Smooth muscle cell (in vitro differentiated cells): Measurements from ENCODE around the gene GCA. TPM values are rescaled to one million over a fixed set of nuclear protein-coding genes. Genes with fewer than 3 reads are reported as not detected.

Experiments used
- DNase-seq: peaks from one replicate; lab custom pipeline; 2025; ENCODE audit not compliant: unreplicated experiment; lab: John Stamatoyannopoulos, UW
- H2AFZ ChIP-seq: fragments of 200-600 bp; sonication (generic); 2 replicates; pipeline ENCODE4 v1.6.0; 2016; ENCODE audit warnings: antibody characterized with exemption, low read depth, mild to moderate bottlenecking
- H3F3A ChIP-seq: fragments of 200-600 bp; sonication (generic); 2 replicates; pipeline ENCODE4 v1.6.0; 2017; ENCODE audit warnings: antibody characterized with exemption, low read depth
- H3K27ac ChIP-seq: fragments of 200-600 bp; sonication (generic); 2 replicates; pipeline ENCODE4 v1.5.1; 2016; ENCODE audit warnings: low read depth, mild to moderate bottlenecking
- H3K27me3 ChIP-seq: fragments of 200-600 bp; sonication (generic); 2 replicates; pipeline ENCODE4 v1.6.1; 2016; ENCODE audit warnings: low read depth, mild to moderate bottlenecking
- H3K36me3 ChIP-seq: fragments of 200-600 bp; sonication (generic); 2 replicates; pipeline ENCODE4 v1.5.1; 2016; ENCODE audit warnings: low read depth
- H3K4me1 ChIP-seq: fragments of 200-600 bp; sonication (generic); 2 replicates; pipeline ENCODE4 v1.5.1; 2016; ENCODE audit warnings: low read depth
- H3K4me2 ChIP-seq: fragments of 200-600 bp; sonication (generic); 2 replicates; pipeline ENCODE4 v1.6.0; 2016; ENCODE audit warnings: mild to moderate bottlenecking
- H3K4me3 ChIP-seq: fragments of 200-600 bp; sonication (generic); 2 replicates; pipeline ENCODE4 v1.5.1; 2016; ENCODE audit warnings: mild to moderate bottlenecking
- H3K79me2 ChIP-seq: fragments of 200-600 bp; sonication (generic); 2 replicates; pipeline ENCODE4 v1.6.0; 2016; ENCODE audit warnings: low read depth, mild to moderate bottlenecking
- H3K9ac ChIP-seq: fragments of 200-600 bp; sonication (generic); 2 replicates; pipeline ENCODE4 v1.6.0; 2016; ENCODE audit warnings: low read depth
- H3K9me3 ChIP-seq: fragments of 200-600 bp; sonication (generic); replicated peaks from 2 replicates; pipeline ENCODE4 v1.5.1; 2016; ENCODE audit warnings: low read depth
- H4K20me1 ChIP-seq: fragments of 200-600 bp; sonication (generic); 2 replicates; pipeline ENCODE4 v1.6.0; 2016; ENCODE audit warnings: low read depth
- WGBS: methylation state at CpG from one replicate; pipeline ENCODE4 v1.1.7; 2016; ENCODE audit warnings: low lambda C conversion rate; 5-methylcytosine and 5-hydroxymethylcytosine counted together
- polyA plus RNA-seq: library from polyadenylated mRNA; unstranded; fragments of >200 nt; fragmentation: Nextera tagmentation; extraction: Ambion mirVana; gene quantifications from 2 replicates; pipeline ENCODE4 v1.2.1, GENCODE V29; 2016
- total RNA-seq: library from RNA; depleted of rRNA; stranded (reverse); fragments of >200 nt; gene quantifications from 2 replicates; pipeline ENCODE4 v1.2.3, GENCODE V29; 2014
- TF ChIP-seq, protein P1 (sequence below): fragments of 200-600 bp; sonication (generic); IDR thresholded peaks from 2 replicates; pipeline ENCODE4 v1.5.1; 2017; ENCODE audit warnings: borderline replicate concordance, mild to moderate bottlenecking, antibody characterized with exemption; ENCODE audit not compliant: insufficient read depth, poor library complexity, severe bottlenecking

GCA gene
- total and polyA plus RNA-seq, 2 experiments from 2014 or later, result 6.1 to 13.7 TPM

DNA sequence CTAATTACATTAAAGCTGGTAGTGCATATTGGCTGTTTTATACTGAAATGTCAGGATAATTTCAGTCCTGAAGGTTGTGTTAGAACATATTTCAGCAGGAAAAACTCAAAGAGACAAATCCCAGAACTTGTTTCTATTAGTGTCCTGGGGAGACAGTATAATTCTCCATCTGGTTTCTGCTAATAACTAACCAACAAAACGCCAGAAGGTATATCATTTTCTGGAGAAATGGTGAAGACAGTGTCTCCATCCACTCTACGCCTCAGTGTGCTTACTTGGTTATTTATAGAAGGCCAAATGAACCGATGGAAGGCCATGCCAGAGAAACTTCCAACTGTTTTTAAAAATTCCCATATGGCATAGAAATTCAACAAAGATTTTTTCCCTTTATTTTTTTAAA lies 41.6 kb downstream of the GCA start:
- TF ChIP-seq, protein P1, sequence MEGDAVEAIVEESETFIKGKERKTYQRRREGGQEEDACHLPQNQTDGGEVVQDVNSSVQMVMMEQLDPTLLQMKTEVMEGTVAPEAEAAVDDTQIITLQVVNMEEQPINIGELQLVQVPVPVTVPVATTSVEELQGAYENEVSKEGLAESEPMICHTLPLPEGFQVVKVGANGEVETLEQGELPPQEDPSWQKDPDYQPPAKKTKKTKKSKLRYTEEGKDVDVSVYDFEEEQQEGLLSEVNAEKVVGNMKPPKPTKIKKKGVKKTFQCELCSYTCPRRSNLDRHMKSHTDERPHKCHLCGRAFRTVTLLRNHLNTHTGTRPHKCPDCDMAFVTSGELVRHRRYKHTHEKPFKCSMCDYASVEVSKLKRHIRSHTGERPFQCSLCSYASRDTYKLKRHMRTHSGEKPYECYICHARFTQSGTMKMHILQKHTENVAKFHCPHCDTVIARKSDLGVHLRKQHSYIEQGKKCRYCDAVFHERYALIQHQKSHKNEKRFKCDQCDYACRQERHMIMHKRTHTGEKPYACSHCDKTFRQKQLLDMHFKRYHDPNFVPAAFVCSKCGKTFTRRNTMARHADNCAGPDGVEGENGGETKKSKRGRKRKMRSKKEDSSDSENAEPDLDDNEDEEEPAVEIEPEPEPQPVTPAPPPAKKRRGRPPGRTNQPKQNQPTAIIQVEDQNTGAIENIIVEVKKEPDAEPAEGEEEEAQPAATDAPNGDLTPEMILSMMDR, result no peak
- 85% methylated on average over 3 of the region's 3 CpGs for WGBS
- H3K27ac ChIP-seq, result no peak overlapping the region
- no peak overlapping the region for H3K9ac ChIP-seq
- H3K36me3 ChIP-seq, result no peaks in the 10 kb centered on the region
- H3K4me1 ChIP-seq, result no peaks in the 10 kb centered on the region
- H3K9me3 ChIP-seq, result no peaks in the 10 kb centered on the region
- no peak overlapping the region for H3K4me2 ChIP-seq
- DNase-seq, result no peak
- no peaks in the 10 kb centered on the region for H4K20me1 ChIP-seq
- no peaks in the 10 kb centered on the region for H3F3A ChIP-seq
- no peak overlapping the region for H3K4me3 ChIP-seq
- no peaks in the 10 kb centered on the region for H3K27me3 ChIP-seq
- no peak overlapping the region for H2AFZ ChIP-seq
- H3K79me2 ChIP-seq, result no peaks in the 10 kb centered on the region

DNA sequence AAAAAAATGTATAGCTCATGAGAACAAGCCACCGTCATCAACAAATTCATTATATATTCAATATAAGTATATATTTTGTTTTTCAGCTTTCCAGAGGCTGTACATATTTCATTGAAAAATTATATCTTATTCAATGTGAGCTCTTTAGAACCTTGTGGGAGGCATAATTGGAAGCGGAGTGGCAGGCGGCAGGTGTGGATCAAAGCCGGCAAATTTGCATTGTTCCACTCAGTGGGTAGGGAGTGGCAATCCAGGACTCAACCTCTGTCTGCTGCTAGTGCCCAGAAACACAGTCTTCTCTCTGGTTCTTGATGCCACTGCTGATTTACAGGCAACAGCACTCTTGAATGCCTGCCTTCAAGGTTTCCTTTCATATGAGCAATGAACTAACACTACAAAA lies 46.9 kb downstream of the GCA start:
- H3K79me2 ChIP-seq, result no peaks in the 10 kb centered on the region
- no peak overlapping the region for H2AFZ ChIP-seq
- H3K4me1 ChIP-seq, result no peaks in the 10 kb centered on the region
- no peak overlapping the region for H3K4me2 ChIP-seq
- H4K20me1 ChIP-seq, result no peaks in the 10 kb centered on the region
- H3K27me3 ChIP-seq, result peaks cover 9% of the 10 kb centered on the region
- no peaks in the 10 kb centered on the region for H3K36me3 ChIP-seq
- DNase-seq, result no peak
- no peaks in the 10 kb centered on the region for H3K9me3 ChIP-seq
- TF ChIP-seq, protein P1, result no peak
- H3K27ac ChIP-seq, result no peak overlapping the region
- 91% methylated on average over 4 of the region's 4 CpGs for WGBS
- H3F3A ChIP-seq, result no peaks in the 10 kb centered on the region
- H3K9ac ChIP-seq, result no peak overlapping the region
- no peak overlapping the region for H3K4me3 ChIP-seq

DNA sequence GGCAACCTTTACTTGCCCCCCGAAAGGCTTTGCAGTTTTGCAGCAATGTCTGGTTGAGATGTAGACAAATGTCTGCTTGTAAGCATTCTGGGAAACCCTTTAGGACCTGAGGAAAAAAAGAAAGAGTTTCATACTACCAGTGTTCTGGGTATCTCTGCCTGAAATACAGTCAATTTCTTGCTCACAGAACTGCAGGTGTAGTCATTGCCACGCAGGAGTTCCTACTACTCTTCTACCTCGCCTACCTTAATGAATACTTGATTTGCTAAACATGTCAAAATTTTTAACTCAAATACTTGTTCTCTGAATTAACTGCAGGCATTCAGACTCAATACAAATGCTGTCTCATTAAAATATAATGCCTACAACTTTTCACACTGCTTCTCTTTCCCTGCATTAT lies 56.4 kb downstream of the GCA start:
- WGBS, result 86% methylated on average over 3 of the region's 3 CpGs
- H3K27ac ChIP-seq, result no peak overlapping the region
- H3K27me3 ChIP-seq, result peaks cover 20% of the 10 kb centered on the region
- H3F3A ChIP-seq, result no peaks in the 10 kb centered on the region
- no peaks in the 10 kb centered on the region for H3K4me1 ChIP-seq
- H3K4me3 ChIP-seq, result no peak overlapping the region
- no peak for DNase-seq
- no peak overlapping the region for H3K9ac ChIP-seq
- H3K9me3 ChIP-seq, result no peaks in the 10 kb centered on the region
- no peak overlapping the region for H3K4me2 ChIP-seq
- H2AFZ ChIP-seq, result no peak overlapping the region
- TF ChIP-seq, protein P1, result no peak
- no peaks in the 10 kb centered on the region for H4K20me1 ChIP-seq
- H3K36me3 ChIP-seq, result no peaks in the 10 kb centered on the region
- H3K79me2 ChIP-seq, result no peaks in the 10 kb centered on the region

DNA sequence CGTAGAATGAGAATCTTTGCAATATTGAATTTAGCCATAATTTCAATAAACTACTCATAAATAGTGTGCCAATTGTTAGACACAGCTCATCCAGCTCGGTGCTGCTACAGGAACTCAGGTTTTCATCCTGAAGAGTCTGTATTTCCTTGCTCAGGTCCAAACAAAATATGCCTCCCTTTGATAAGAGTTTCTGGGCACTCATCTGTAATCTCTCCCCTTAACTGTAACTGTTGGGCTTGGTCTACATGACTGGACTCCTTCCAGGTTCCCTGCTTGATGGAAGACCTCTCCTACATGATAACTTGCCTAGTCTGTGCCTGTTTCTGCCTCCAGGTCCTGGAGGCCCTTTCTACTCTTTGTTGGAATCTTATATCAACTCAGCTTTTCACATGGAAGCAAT lies 57.9 kb downstream of the GCA start:
- 81% methylated on average over 2 of the region's 2 CpGs for WGBS
- no peaks in the 10 kb centered on the region for H3K36me3 ChIP-seq
- H2AFZ ChIP-seq, result no peak overlapping the region
- no peaks in the 10 kb centered on the region for H3F3A ChIP-seq
- no peaks in the 10 kb centered on the region for H4K20me1 ChIP-seq
- no peak overlapping the region for H3K9ac ChIP-seq
- no peak overlapping the region for H3K4me2 ChIP-seq
- no peaks in the 10 kb centered on the region for H3K9me3 ChIP-seq
- H3K27ac ChIP-seq, result no peak overlapping the region
- H3K79me2 ChIP-seq, result no peaks in the 10 kb centered on the region
- no peak overlapping the region for H3K4me3 ChIP-seq
- DNase-seq, result no peak
- peaks cover 12% of the 10 kb centered on the region for H3K27me3 ChIP-seq
- no peaks in the 10 kb centered on the region for H3K4me1 ChIP-seq
- TF ChIP-seq, protein P1, result no peak
